ENCODE data around the gene LELP1.
A peak's percentile ranks its signal among the peaks of the same experiment; 100 is the strongest.
"Not testable (repeated sequence)": the region's sequence is repeated elsewhere in the genome, so short reads cannot be mapped to it uniquely, and the experiment has no call there.

LELP1 gene

GRCh38 chr1:153203130-153203529, at the start of gene LELP1:
Gene LELP1, plus strand, starts transcription at chr1:153203430. Its CDS starts 1,278 bp downstream, at chr1:153204708.
- DNase-seq = no peak

- DNase-seq = no peak
Observed at GRCh38 chr1:153155541-153155940, 47.7 kb upstream of the LELP1 start.

- DNase-seq = no peak
Observed at GRCh38 chr1:153168686-153169085, 34.5 kb upstream of the LELP1 start.

GRCh38 chr1:153174624-153175023, 28.6 kb upstream of the LELP1 start:
- no peak for DNase-seq

- DNase-seq = no peak
Observed at GRCh38 chr1:153178922-153179321, 24.3 kb upstream of the LELP1 start.

- no peak for DNase-seq
Observed at GRCh38 chr1:153180556-153180955, 22.7 kb upstream of the LELP1 start.

GRCh38 chr1:153188301-153188700, 14.9 kb upstream of the LELP1 start:
- not testable (repeated sequence) for DNase-seq

GRCh38 chr1:153190373-153190772, 12.9 kb upstream of the LELP1 start:
- no peak for DNase-seq

GRCh38 chr1:153192697-153193096, 10.5 kb upstream of the LELP1 start:
- no peak for DNase-seq

GRCh38 chr1:153194331-153195050, 8.7 kb upstream of the LELP1 start:
- DNase-seq = no peak

GRCh38 chr1:153195216-153195615, 8.0 kb upstream of the LELP1 start:
- DNase-seq = no peak

- no peak for DNase-seq
Observed at GRCh38 chr1:153202006-153202405, 1.2 kb upstream of the LELP1 start.

GRCh38 chr1:153206631-153207030, 3.4 kb downstream of the LELP1 start:
- DNase-seq = no peak

- DNase-seq = no peak
Observed at GRCh38 chr1:153210206-153210605, 7.0 kb downstream of the LELP1 start.

- no peak for DNase-seq
Observed at GRCh38 chr1:153212201-153212600, 9.0 kb downstream of the LELP1 start.

- no peak for DNase-seq
Observed at GRCh38 chr1:153213519-153213918, 10.3 kb downstream of the LELP1 start.

- DNase-seq = no peak
Observed at GRCh38 chr1:153217212-153217611, 14.0 kb downstream of the LELP1 start, which contains the start of gene PRR9. Gene PRR9, plus strand, starts transcription at chr1:153217584. Its CDS starts 561 bp downstream, at chr1:153218145.

GRCh38 chr1:153217744-153218416, 14.7 kb downstream of the LELP1 start:
- DNase-seq = no peak

- DNase-seq = no peak
Observed at GRCh38 chr1:153220606-153221303, 17.5 kb downstream of the LELP1 start.

GRCh38 chr1:153223040-153223891, 20.0 kb downstream of the LELP1 start:
- DNase-seq = peak; percentile 31 to 46

- DNase-seq = no peak
Observed at GRCh38 chr1:153227810-153228209, 24.6 kb downstream of the LELP1 start.

- DNase-seq = no peak
Observed at GRCh38 chr1:153228491-153228890, 25.3 kb downstream of the LELP1 start.
